Measurements from ENCODE around the gene OR51E2. TPM values are rescaled to one million over a fixed set of nuclear protein-coding genes. Genes with fewer than 3 reads are reported as not detected.

Gene OR51E2
- total and polyA plus RNA-seq, 2 experiments from 2014 or later = not detected

DNA sequence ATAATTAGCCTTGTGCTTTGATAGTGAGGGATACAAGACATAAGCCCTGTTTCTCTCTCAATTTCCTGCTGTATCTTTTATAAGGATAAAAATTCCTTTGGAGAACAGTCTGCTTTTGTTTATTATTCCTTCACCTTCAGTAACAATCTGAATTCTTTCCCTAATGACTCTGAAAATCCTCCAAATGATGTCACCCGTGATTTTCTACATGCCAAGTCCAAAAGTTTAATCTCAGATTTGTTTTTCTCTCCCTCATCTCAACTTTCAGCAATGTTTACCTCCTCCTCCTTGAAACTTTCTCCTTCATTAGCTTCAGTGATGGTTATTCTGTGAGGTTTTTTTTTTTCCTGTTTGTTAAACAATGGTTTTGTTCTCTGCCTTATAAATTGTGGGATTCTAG lies 2.2 kb downstream of the OR51E2 start (continued):
- TF ChIP-seq, protein P1, sequence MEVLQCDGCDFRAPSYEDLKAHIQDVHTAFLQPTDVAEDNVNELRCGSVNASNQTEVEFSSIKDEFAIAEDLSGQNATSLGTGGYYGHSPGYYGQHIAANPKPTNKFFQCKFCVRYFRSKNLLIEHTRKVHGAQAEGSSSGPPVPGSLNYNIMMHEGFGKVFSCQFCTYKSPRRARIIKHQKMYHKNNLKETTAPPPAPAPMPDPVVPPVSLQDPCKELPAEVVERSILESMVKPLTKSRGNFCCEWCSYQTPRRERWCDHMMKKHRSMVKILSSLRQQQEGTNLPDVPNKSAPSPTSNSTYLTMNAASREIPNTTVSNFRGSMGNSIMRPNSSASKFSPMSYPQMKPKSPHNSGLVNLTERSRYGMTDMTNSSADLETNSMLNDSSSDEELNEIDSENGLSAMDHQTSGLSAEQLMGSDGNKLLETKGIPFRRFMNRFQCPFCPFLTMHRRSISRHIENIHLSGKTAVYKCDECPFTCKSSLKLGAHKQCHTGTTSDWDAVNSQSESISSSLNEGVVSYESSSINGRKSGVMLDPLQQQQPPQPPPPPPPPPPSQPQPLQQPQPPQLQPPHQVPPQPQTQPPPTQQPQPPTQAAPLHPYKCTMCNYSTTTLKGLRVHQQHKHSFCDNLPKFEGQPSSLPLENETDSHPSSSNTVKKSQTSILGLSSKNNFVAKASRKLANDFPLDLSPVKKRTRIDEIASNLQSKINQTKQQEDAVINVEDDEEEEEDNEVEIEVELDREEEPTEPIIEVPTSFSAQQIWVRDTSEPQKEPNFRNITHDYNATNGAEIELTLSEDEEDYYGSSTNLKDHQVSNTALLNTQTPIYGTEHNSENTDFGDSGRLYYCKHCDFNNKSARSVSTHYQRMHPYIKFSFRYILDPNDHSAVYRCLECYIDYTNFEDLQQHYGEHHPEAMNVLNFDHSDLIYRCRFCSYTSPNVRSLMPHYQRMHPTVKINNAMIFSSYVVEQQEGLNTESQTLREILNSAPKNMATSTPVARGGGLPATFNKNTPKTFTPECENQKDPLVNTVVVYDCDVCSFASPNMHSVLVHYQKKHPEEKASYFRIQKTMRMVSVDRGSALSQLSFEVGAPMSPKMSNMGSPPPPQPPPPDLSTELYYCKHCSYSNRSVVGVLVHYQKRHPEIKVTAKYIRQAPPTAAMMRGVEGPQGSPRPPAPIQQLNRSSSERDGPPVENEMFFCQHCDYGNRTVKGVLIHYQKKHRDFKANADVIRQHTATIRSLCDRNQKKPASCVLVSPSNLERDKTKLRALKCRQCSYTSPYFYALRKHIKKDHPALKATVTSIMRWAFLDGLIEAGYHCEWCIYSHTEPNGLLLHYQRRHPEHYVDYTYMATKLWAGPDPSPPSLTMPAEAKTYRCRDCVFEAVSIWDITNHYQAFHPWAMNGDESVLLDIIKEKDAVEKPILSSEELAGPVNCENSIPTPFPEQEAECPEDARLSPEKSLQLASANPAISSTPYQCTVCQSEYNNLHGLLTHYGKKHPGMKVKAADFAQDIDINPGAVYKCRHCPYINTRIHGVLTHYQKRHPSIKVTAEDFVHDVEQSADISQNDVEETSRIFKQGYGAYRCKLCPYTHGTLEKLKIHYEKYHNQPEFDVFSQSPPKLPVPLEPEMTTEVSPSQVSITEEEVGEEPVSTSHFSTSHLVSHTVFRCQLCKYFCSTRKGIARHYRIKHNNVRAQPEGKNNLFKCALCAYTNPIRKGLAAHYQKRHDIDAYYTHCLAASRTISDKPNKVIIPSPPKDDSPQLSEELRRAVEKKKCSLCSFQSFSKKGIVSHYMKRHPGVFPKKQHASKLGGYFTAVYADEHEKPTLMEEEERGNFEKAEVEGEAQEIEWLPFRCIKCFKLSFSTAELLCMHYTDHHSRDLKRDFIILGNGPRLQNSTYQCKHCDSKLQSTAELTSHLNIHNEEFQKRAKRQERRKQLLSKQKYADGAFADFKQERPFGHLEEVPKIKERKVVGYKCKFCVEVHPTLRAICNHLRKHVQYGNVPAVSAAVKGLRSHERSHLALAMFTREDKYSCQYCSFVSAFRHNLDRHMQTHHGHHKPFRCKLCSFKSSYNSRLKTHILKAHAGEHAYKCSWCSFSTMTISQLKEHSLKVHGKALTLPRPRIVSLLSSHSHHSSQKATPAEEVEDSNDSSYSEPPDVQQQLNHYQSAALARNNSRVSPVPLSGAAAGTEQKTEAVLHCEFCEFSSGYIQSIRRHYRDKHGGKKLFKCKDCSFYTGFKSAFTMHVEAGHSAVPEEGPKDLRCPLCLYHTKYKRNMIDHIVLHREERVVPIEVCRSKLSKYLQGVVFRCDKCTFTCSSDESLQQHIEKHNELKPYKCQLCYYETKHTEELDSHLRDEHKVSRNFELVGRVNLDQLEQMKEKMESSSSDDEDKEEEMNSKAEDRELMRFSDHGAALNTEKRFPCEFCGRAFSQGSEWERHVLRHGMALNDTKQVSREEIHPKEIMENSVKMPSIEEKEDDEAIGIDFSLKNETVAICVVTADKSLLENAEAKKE (CRISPR knock-in tag; IDR thresholded peaks at IDR 0.05) = no peak

DNA sequence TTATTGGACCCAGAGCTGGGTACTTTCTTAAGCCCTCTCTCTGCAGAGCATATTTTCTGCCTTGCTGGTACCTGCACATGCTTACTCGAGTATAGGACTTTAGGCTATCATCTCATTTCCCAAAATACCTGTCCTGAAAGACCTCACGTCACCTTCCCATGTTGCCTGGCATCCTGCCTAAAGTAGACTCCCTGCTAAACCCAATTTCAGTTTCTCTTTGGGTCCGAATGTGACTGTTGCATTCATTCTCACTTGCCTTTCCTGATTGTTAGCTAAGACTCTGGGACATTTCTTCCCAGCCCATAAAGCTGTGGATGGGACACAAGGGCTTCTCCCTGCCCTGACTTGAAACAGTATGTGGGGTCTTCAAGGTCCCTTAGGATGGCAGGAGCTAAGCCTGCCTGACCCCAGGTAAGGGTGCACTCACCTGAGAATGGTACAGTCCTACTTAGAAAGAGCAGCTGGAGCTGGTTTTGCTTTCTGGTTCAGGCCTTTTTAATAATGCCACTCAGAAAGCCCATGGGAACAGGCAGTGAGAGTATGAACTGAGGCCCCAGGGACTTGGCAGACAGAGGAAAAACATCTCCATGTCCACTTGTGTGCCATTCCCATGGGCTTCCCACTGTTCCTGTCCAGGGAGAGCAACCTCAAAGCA lies 12.9 kb downstream of the OR51E2 start:
- no peaks in the 10 kb centered on the region for H3K9me3 Mint-ChIP-seq
- Histone ChIP-seq H3K9me2 (ENCODE audit: insufficient read depth) (peaks cover 5% of the 10 kb centered on the region; the same call in 1 of the 2 replicates), H3F3A (replicated peaks; ENCODE audit: low read depth) (no peaks in the 10 kb centered on the region), H3K79me2 (replicated peaks; ENCODE audit: insufficient read depth) (no peaks in the 10 kb centered on the region), H3K4me1 (ENCODE audit: insufficient read depth) (no peaks in the 10 kb centered on the region), H2AFZ (no peak overlapping the region), H3K36me3 (ENCODE audit: insufficient read depth) (no peaks in the 10 kb centered on the region), H3K4me2 (no peak overlapping the region), H4K20me1 (replicated peaks; ENCODE audit: insufficient read depth) (no peaks in the 10 kb centered on the region), H3K4me3 (no peak overlapping the region), H3K27ac (ENCODE audit: low read depth) (no peak overlapping the region), H3K27me3 (ENCODE audit: insufficient read depth) (no peaks in the 10 kb centered on the region)
- no peaks in the 10 kb centered on the region; the same call in 2 of the 3 replicates for H3K4me1 Mint-ChIP-seq
- no peak overlapping the region for H3K4me3 Mint-ChIP-seq
- no peak for DNase-seq (ENCODE audit: low spot score)
- no peak overlapping the region for H3K27ac Mint-ChIP-seq
- no peak for ATAC-seq
- no peaks in the 10 kb centered on the region for H3K36me3 Mint-ChIP-seq (ENCODE audit: low read depth)
- H3K27me3 Mint-ChIP-seq (ENCODE audit: insufficient read depth, low read depth, poor library complexity) = no peaks in the 10 kb centered on the region
- TF ChIP-seq ZNF114 (CRISPR knock-in tag; IDR thresholded peaks at IDR 0.05) (no peak), ETS1 (IDR thresholded peaks at IDR 0.05) (no peak), STAT1 (IDR thresholded peaks at IDR 0.05; ENCODE audit: unreplicated experiment) (no peak), ZNF331 (CRISPR knock-in tag; IDR thresholded peaks at IDR 0.05; ENCODE audit: low read depth) (no peak), NANOG (IDR thresholded peaks at IDR 0.05; ENCODE audit: borderline replicate concordance) (no peak), POLR2AphosphoS5 (IDR thresholded peaks at IDR 0.05; ENCODE audit: low read depth) (no peak), JUNB (IDR thresholded peaks at IDR 0.05; ENCODE audit: unreplicated experiment) (no peak), REST (IDR thresholded peaks at IDR 0.05; ENCODE audit: unreplicated experiment) (no peak), EZH2phosphoT487 (IDR thresholded peaks at IDR 0.05; ENCODE audit: unreplicated experiment) (no peak), EZH2 (IDR thresholded peaks at IDR 0.05; ENCODE audit: low read depth, unreplicated experiment) (no peak)

Data from GM23338 (cell line).